Amniotic epithelial cell (primary cell): ENCODE measurements around the gene PAQR6.
A peak's percentile ranks its signal among the peaks of the same experiment; 100 is the strongest.

Experiments used
- DNase-seq: peaks from one replicate; pipeline ENCODE4 v3.0.0-alpha.2; 2010; ENCODE audit warnings: low read depth

PAQR6 gene

DNA sequence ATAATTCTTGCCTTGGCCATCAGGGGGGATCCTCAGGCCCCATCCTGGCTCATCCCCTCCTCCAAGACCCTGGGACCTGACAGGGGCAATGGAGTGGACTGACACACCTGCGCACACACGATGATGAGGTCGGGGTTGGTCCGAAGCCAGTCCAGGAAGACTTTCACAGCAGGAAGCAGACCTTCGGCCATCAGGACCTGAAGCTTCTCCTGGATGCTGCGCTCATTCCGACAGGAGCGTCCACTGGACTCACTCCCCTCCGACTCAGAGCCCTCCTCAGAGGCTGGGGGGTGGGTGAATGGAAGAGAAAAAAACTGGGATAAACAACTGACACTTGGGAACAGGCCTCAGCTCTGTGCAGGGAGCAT, 15.4 kb upstream of the PAQR6 start:
- DNase-seq = no peak

DNA sequence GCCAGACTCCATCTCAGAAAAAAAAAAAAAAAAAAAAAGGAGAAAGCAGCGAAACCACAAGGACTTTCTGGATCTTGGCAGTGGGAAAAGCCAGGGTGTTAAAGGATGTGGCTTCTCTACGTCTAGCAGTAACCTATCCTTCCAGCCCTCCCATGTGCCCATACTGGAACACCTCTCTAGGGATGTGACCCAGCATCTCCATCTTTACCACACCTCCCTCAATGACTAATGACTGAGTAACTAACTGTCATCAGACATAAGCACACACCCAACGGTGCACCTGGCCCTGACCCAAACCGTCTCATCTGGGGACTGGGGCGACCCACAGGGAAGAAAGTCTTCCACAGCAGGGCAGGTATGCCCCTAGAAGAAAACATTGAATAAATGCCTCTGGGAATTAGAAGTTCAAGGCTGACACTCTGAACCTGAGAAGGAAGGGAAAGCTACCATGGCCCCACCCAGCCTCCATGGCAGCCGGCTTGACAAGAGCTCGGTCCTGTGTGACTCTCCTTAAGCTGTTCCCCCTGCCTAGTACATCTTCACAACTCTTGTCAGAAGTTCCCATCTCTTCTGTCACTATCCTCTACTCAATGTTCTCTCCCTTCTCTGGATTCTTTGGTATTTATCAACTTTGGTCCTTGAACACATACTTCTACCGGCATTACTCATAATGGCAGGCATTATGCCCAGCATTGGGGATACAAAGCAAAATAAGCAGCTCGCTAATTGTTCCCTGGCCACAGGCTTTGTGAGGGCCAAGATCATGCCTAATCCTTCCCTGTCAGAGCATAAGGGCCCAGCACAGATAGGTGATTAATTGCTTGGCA, 14.8 kb upstream of the PAQR6 start:
- peak; percentile 45 for DNase-seq

DNA sequence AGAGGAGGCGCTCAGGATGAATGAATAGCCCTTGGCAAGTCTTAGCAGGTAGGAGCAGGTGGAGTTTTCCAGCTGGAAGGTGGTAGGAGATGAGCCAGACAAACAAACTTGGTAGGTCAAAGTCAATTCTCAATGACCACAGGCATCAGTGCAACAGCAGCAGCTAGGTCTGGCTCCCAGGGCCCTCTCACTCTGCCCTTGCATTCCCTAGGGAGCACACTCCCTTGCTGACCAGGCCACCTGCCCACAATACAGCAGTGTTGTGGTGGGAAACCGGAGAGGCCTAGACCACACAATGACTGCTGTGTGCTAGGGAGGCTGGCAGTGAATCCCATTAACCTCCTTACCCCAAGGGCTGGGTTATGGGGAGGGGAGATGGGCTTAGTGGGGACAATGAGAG, 13.0 kb upstream of the PAQR6 start:
- DNase-seq = no peak

DNA sequence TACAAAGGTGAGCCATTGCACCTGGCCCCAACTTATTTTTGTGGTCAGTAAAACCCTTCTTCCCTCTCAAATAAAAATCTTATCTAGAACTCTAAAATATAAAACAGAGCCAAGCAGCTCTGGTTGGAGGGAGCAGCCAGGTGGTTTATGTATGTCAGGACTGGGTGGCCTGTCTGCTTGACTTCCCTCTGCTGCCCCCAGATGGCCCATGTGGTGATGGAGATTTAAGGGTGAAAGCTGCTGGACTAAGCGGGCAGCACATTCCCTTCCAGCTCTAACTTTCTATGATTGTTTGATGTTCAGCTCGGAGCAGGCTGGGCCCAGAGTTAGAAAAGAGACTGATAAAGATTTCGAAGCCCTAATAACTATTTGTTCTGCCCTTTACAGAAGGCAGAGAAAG, 11.9 kb upstream of the PAQR6 start:
- DNase-seq = no peak

DNA sequence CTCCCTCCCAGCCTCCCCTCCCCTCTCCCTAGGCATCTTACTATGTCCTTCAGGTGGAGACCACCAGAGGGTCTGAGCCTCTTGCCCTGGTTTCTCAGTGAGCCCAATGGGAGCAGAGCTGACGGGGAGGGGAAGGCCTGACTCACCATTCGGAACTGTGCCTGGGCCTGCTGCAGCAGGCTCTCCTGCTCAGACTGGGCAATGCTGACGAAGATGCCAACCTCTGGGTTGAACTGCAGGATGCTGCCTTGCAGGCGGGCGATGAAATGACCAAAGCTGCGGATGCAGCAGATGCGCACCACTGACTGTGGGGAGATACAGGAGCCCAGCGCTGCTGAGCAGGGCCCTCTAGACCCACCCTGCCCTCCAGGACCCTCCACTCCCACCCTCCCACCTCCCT, 11.0 kb upstream of the PAQR6 start:
- DNase-seq = no peak

DNA sequence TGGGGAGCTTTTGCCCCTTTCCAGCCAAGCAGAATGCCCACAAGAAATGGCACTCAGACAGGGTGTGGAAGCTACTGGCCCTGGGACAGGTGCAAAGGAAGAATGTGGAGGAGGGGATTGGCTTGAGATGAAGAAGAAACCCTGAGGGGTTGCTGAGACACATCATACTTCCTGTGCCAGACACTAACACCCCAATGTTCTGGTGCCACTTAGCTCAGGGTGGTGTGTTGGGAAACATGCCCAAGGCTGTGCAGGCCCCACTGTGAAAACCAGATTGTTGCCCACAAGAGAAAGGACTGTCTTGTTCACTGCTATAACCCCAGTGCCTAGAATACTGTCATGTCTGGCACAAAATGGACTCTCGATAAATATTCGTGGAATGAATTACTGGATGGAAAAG, 9.9 kb upstream of the PAQR6 start:
- no peak for DNase-seq

DNA sequence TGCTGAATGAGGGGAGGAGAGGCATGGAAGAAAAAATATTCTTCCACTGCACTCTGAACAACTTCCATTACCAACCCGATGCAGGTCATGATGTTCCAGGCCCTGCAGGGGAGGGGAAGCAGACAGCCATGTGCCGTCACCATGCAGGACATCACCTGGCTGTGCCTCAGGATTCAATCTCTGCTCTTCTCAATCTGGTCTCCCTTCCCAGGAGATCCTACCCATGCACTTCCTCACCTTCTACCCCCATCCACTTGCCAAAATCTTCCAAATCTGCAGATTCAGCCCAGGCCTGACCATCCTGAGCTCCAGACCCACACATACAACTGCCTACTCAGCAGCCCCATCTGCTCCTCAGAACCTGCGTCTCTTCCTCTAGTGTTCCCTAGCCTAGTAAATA, 5.8 kb upstream of the PAQR6 start:
- no peak for DNase-seq

DNA sequence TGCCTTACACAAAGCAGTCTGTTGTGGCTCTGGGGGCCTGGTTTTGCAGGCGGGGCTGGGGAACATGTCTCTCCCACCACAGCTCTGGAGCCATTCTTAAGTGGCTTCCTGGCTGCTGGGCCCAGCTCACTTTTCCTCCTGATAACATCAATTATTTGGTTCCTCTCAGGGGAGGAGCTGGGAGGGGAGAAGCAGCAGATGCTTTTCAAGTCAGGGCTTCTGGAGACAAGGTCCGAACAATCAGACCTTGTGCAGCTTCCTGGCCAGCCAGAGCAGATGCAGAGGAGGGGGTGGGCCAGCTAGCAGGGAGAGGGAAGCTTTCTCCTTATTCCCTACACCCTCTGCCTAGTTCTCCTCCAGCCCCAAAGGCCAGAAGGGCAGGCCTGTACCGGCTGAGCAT, 3.7 kb upstream of the PAQR6 start:
- DNase-seq = no peak

DNA sequence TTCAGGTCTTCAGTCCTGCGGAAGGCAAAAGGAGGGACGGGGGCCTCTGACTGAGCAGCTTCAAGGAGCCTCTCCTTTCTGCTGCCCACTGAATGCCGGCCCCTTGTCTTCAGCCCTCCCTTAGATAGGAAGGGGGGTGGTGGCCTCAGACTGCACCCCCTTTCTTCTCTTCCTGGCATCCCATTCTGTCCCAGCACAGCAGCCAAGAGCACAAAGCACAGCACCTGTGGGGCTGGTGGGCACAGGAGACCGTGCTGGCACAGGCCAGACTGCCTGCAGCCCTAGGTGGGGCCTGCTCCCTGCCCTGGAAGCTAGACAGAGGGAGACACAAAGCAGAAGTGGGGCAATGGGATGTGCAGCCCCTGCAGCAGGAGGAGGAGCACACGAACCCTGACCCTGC, 1.7 kb upstream of the PAQR6 start:
- DNase-seq = no peak

DNA sequence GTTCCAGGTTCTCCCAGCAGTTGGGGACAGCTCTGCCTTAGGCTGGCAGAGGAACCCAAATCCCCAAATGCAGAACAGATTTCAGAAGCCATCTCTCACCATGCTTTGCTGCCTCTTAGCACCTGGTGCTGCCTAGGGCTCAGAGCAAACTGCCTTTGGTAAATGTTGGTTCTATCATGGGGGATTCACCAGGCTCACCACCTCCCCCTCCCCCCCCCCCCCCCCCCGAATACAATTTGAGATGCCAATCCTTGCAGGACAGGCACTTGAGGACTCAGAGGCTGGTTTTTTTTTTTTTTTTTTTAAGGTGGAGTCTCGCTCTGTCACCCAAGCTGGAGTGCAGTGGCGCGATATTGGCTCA, 447 bp upstream of the PAQR6 start:
- DNase-seq = no peak

DNA sequence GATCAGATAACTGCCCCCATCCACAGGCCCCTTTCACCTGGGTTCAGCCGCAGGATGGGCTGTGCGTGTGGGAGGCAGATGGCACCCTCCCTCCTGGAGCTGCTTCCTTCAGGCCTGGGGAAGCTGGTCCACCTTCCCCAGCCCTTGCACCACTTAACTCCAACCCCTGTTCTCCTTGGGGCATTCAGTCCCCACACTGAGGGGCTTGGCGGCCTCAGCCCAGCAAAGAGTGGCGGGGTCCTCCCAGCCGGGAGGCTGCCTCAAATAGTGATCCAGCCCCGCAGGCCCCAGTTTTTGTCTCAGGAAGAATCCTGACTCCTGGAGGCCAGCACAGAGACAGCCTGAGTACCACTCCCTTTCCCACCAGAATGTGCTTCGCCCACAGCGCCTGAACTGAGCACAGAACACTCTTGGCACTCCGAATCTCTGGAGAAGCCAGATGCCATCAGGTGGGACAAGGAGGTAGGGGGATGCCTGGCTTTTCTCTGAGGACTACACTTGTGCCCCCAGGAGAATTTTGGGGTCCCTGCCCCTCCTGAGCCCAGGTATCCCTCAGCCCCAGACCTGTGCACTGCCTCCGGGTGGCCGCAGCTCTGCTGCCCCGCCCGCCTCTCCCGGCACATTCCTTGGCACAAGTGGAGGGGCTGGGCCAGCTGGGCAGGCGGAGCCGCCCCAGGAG, 936 bp downstream of the PAQR6 start:
- no peak for DNase-seq

DNA sequence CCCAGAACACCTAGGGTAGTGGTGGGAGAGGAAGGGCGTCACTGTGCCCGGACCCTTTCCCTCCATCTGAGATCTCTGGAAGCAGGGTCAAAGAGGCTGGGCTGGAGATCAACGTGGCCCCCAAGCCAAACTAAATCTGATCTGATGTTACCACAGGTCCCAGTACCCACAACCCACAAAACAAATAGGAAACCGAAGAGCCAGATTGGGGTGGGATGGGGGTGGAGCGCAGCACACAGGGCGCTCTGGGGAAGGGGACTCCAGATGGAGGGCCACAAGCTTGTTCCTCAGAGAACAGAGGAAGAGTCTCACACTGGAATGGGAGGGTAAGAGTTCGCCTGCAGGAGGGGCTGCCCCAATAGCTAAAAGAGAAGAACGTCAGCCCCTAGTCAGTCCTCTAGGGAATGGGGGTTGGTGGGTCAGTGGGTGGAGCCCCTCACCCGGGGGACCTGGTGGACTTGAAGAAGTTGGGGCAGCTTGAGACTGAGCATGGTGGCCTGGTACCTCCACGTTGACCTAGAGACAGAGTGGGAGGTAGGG, 1.5 kb downstream of the PAQR6 start:
- no peak for DNase-seq

DNA sequence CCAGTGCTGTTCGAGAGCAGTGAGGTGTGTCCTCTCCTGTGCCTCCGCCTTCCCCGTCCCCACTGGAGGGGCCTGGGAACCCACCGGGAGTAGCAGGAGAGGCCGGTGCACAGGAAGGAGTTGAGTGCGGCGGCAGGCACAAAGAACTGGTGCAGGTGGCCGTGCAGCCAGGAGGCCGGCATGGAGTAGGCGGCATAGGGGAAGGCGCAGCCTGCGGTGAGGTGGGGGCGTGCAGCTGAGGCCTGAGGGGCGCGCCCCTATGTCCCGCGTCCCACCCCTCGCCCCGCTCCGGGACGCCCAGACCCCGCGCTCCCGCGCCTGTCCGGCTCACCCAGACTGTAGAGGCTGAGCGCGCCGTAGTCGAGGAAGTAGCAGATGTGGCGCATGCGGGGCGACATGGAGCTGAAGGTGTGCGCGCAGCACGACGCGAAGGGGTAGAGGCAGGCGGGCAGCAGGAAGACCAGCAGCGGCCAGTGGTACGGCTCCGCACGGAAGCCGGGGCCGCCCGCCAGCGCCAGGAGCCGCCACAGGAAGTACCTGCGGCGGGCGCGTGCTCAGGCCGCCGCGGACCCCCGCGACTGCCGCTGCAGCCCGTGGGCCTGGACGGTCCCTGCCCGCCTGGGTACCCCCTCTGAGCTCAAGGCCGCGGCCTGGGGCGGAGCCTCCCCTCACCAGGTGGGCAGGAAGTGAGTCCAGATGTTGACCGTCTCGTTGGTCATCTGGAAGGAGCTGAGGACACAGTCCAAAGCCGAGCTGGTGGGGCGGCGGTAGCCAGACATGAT, 2.2 kb downstream of the PAQR6 start:
- no peak for DNase-seq

DNA sequence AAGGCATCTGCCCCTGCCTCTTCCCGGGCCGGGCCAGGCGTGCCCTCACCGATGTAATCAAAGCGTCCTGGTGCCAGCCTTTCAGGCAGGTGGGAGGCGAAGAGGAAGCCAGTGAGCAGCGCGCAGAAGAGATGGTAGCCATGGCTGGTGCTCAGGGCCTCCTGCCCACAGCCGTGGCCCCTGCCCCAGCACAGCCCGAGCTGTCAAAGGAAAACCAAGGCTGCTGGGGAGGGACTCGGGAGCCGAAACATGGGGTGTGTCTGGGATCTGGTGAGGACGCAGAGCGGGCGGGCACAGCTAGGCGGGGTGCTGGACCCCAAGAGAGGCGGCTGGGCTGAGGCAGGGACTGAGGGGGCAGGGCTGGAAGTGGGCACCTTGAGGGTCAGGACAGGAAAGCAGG, 3.1 kb downstream of the PAQR6 start:
- DNase-seq = no peak

DNA sequence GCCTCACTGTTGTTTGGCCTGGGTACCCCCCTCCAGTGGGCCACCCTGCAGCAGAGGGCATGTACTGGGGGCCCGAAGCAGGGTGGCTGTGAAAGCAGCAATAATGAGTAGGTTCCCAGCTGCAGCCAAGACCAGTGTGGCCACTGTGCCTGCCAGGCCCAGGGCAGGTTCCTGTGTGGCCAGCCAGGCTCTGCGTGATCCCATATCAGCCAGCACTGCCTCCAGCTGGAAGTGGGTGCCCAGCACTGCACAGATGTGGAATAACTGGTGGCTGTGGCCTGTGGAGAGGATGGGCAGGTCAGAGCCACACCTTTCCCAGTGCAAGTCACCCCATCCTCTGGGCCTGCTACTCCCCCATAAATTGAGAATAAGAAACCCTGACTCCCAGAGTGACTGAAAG, 3.7 kb downstream of the PAQR6 start:
- no peak for DNase-seq

DNA sequence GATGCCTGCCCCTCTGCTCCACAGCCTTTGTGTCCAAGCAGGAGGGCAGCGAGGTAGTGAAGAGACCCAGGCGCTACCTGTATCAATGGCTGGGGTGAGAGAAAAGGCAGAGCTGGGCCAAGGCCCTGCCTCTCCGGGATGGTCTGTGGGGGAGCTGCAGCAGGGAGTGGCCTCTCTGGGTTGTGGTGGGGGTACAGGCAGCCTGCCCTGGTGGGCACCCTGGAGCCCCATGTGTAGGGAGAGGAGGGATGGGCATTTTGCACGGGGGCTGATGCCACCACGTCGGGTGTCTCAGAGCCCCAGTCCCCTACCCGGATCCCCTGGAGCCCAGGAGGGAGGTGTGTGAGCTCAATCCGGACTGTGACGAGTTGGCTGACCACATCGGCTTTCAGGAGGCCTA, 5.1 kb downstream of the PAQR6 start:
- DNase-seq = no peak

DNA sequence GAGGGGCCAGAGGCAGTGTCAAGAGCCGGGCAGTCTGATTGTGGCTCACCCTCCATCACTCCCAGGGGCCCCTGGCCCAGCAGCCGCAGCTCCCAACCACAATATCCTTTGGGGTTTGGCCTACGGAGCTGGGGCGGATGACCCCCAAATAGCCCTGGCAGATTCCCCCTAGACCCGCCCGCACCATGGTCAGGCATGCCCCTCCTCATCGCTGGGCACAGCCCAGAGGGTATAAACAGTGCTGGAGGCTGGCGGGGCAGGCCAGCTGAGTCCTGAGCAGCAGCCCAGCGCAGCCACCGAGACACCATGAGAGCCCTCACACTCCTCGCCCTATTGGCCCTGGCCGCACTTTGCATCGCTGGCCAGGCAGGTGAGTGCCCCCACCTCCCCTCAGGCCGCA, 5.9 kb downstream of the PAQR6 start, which contains the start of gene BGLAP:
Gene BGLAP, plus strand, starts transcription at position 259 of the 400 bp plus-strand sequence. Its CDS starts 48 bp downstream, at position 307.
- DNase-seq = no peak

DNA sequence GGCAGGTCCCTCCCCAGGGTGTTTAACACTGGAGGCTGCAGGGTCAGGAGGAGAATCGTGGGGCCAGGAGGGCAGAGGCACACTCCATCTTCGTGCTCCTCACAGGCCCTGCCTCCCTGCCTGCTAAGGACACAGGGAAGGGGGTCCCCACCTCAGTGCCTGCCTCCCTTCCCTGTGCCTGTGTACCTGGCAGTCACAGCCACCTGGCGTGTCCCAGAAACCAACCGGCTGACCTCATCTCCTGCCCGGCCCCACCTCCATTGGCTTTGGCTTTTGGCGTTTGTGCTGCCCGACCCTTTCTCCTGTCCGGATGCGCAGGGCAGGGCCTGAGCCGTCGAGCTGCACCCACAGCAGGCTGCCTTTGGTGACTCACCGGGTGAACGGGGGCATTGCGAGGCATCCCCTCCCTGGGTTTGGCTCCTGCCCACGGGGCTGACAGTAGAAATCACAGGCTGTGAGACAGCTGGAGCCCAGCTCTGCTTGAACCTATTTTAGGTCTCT, 6.5 kb downstream of the PAQR6 start:
- peak; percentile 35 for DNase-seq

DNA sequence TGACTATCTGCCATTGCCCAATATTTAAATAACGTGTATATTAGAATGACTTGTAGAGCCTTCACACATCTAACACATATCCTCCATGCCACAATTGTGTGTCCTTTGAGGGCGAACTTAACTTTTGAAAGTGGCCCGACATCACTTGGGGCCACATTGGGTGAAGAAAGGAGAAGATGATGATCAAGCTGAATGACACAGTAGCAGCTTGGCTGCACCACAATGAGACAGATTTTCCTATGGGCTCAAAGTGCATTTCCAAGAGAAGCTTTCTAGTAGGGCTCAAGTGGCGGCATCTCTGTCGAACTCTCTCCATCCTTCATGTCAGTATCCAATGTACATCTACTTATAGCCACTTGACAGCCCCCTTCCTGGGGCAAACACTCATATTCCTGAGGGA, 9.6 kb downstream of the PAQR6 start:
- DNase-seq = no peak

DNA sequence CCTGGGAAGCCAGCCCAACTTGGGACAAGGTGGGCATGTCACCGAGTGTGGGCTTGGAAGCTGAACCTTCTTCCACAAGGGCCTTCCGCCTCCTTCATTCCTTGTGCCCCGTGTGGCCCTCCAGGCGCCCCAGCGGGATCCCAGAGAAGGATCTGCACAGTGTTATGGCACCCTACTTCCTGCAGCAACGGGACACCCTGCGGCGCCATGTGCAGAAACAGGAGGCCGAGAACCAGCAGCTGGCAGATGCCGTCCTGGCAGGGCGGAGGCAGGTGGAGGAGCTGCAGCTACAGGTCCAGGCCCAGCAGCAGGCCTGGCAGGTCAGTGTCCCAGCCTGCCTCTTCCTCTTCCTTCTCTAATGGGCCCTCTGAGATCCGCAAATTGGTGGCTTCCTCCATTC, 11.7 kb downstream of the PAQR6 start:
- DNase-seq = no peak

DNA sequence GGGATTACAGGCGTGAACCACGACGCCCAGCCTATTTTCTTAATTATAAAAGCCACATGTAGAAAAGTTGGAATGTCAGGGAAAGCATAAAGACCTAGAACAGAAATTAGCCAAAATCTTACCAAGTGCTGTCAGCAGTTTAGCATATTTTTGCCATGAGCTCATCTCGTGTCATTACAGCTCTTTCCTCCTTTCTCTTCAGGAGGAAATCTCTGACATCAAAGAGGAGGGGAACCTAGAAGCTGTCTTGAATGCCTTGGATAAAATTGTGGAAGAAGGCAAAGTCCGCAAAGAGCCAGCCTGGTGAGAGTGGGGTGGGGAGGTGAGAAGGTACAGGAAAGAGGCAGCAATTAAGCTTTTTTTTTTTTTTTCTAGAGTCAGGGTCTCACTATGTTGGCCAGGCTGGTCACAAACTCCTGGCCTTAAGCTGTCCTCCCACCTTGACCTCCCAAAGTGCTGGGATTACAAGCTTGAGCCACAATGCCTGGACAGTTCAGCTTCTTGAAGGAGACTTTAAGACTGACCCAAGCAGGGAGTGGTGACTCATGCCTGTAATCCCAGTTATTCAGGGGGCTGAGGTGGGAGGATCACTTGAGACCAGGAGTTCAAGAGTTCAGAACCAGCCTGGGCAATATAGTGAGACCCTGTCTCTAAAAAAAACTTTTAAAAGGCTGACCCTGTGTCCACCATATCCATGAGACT, 14.3 kb downstream of the PAQR6 start:
- DNase-seq = peak; percentile 87
